HG03558 (cell line): ENCODE data around the gene TRIM33.
"Not testable (repeated sequence)": the region's sequence is repeated elsewhere in the genome, so short reads cannot be mapped to it uniquely, and the experiment has no call there.

Source experiments
- ATAC-seq: cut with Tn5 transposase; IDR thresholded peaks from one replicate; pipeline ENCODE4 v1.9.1; 2021; ENCODE audit warnings: moderate number of reproducible peaks; ENCODE audit not compliant: unreplicated experiment; ENCODE audit errors: extremely low read depth

The TRIM33 gene

GRCh38 chr1:114431026-114431425 is 80.0 kb downstream of the TRIM33 start:
- no peak for ATAC-seq

GRCh38 chr1:114428083-114428754 is 82.8 kb downstream of the TRIM33 start:
- no peak for ATAC-seq

GRCh38 chr1:114427612-114428011 is 83.4 kb downstream of the TRIM33 start:
- no peak for ATAC-seq

GRCh38 chr1:114423455-114423854 is 87.5 kb downstream of the TRIM33 start:
- ATAC-seq: no peak

- not testable (repeated sequence) for ATAC-seq
Observed at GRCh38 chr1:114418948-114419347, 92.1 kb downstream of the TRIM33 start.

- ATAC-seq: no peak
Observed at GRCh38 chr1:114397601-114398000, 113.4 kb downstream of the TRIM33 start.

GRCh38 chr1:114395863-114396262 is 115.1 kb downstream of the TRIM33 start:
- no peak for ATAC-seq

- no peak for ATAC-seq
Observed at GRCh38 chr1:114390960-114391359, 120.0 kb downstream of the TRIM33 start.

- ATAC-seq: no peak
Observed at GRCh38 chr1:114390361-114390760, 120.6 kb downstream of the TRIM33 start.

GRCh38 chr1:114388432-114389003 is 122.5 kb downstream of the TRIM33 start:
- ATAC-seq: no peak

GRCh38 chr1:114387585-114387984 is 123.4 kb downstream of the TRIM33 start:
- not testable (repeated sequence) for ATAC-seq

GRCh38 chr1:114387010-114387360 is 124.0 kb downstream of the TRIM33 start:
- no peak for ATAC-seq

GRCh38 chr1:114386129-114387009 is 124.6 kb downstream of the TRIM33 start:
- no peak for ATAC-seq

- ATAC-seq: no peak
Observed at GRCh38 chr1:114384922-114385321, 126.1 kb downstream of the TRIM33 start.

- no peak for ATAC-seq
Observed at GRCh38 chr1:114379987-114380386, 131.0 kb downstream of the TRIM33 start.

- ATAC-seq: no peak
Observed at GRCh38 chr1:114379358-114379757, 131.6 kb downstream of the TRIM33 start.

- ATAC-seq: no peak
Observed at GRCh38 chr1:114377356-114377755, 133.6 kb downstream of the TRIM33 start.

GRCh38 chr1:114369930-114370329 is 141.1 kb downstream of the TRIM33 start:
- no peak for ATAC-seq

GRCh38 chr1:114369266-114369919 is 141.6 kb downstream of the TRIM33 start:
- not testable (repeated sequence) for ATAC-seq

- ATAC-seq: no peak
Observed at GRCh38 chr1:114368560-114369255, 142.3 kb downstream of the TRIM33 start.
